Measurements from ENCODE around the gene SLC22A23.
"Not testable (repeated sequence)": the region's sequence is repeated elsewhere in the genome, so short reads cannot be mapped to it uniquely, and the experiment has no call there.

DNA sequence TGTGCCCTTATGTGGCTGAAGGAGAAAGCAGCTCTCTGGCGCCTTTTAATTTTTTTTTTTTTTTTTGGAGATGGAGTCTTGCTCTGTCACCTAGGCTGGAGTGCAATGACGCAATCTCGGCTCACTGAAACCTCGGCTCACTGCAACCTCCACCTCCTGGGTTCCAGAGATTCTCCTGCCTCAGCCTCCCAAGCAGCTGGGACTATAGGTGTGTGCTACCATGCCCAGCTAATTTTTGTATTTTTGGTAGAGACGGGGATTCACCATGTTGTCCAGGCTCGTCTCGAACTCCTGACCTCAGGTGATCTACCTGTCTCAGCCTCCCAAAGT, 212.1 kb downstream of the SLC22A23 start:
- TF ChIP-seq, protein P1, sequence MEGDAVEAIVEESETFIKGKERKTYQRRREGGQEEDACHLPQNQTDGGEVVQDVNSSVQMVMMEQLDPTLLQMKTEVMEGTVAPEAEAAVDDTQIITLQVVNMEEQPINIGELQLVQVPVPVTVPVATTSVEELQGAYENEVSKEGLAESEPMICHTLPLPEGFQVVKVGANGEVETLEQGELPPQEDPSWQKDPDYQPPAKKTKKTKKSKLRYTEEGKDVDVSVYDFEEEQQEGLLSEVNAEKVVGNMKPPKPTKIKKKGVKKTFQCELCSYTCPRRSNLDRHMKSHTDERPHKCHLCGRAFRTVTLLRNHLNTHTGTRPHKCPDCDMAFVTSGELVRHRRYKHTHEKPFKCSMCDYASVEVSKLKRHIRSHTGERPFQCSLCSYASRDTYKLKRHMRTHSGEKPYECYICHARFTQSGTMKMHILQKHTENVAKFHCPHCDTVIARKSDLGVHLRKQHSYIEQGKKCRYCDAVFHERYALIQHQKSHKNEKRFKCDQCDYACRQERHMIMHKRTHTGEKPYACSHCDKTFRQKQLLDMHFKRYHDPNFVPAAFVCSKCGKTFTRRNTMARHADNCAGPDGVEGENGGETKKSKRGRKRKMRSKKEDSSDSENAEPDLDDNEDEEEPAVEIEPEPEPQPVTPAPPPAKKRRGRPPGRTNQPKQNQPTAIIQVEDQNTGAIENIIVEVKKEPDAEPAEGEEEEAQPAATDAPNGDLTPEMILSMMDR (IDR thresholded peaks at IDR 0.05), result not testable (repeated sequence)
- not testable (repeated sequence) for TF ChIP-seq POLR2A (IDR thresholded peaks at IDR 0.05)
